Heart left ventricle (tissue), 13 donors: ENCODE measurements around the gene NOS2.

Source experiments
- CTCF ChIP-seq, 12 donors: fragments of 200-600 bp; sonication (generic) in 4 of 12; IDR thresholded peaks; one replicate each; pipeline versions ENCODE4 v1.5.0 to v1.8.0; 2018 to 2022; ENCODE audit warnings: antibody characterized with exemption in 12 of 12, mild to moderate bottlenecking in 5 of 12
- POLR2A ChIP-seq, 2 donors: fragments of 450-650 bp; IDR thresholded peaks; one replicate each; pipeline ENCODE4 v1.6.1; 2017; ENCODE audit warnings: antibody characterized with exemption in 2 of 2, mild to moderate bottlenecking in 2 of 2, moderate library complexity in 2 of 2
- donor health status: ischemic (EF 13 %, LVEDD 7.1; RV severe dilation, severe dysfunction).
- donor health status: DM: no; HTN: yes; CAD: no.
- donor health status: DM: no; HTN: no; CAD: no.
- donor health status: ischemic (EF 25% LVEDD 6.9; RV normal size, moderate dysfunction).
- donor health status: ischemic (EF 25% LVEDD 5.7; RV mildly dilated, moderate dysfunction).
- donor health status: ischemic (EF 35%, LVEDD 5.7; RV mildly dilated, moderate dysfunction).
- donor health status: nonischemic (EF 11% LVEDD 7.7; RV severe dilation, severe dysfunction).
- donor health status: DM: yes; HTN: yes; CAD: no.
- donor health status: PGD.
- donor health status: ischemic (EF 29% LVEDD 5.4; RV normal size, mild dysfunction).
- donor health status: nonischemic (EF 23%, LVEDD 6.1; RV moderate dilation, normal function).

GRCh38 chr17:27759528-27759927 is 40.8 kb downstream of the NOS2 start:
- TF ChIP-seq CTCF (IDR thresholded peaks at IDR 0.05): no peak
- TF ChIP-seq POLR2A (IDR thresholded peaks at IDR 0.05): no peak
